Endothelial cell (in vitro differentiated cells): Measurements from ENCODE around the gene GTPBP8. TPM values are rescaled to one million over a fixed set of nuclear protein-coding genes. Genes with fewer than 3 reads are reported as not detected.
A peak's percentile ranks its signal among the peaks of the same experiment; 100 is the strongest.

Experiments used
- DNase-seq: peaks from one replicate; pipeline ENCODE4 v3.0.0; 2021; ENCODE audit warnings: low spot score
- H3K27ac Mint-ChIP-seq: one replicate; pipeline ENCODE4 v1.8.0; 2021; ENCODE audit warnings: mixed read lengths, inconsistent platforms; ENCODE audit not compliant: unreplicated experiment
- H3K27me3 Mint-ChIP-seq: one replicate; pipeline ENCODE4 v1.8.0; 2021; ENCODE audit warnings: mild to moderate bottlenecking, moderate library complexity, mixed read lengths, inconsistent platforms; ENCODE audit not compliant: unreplicated experiment
- H3K36me3 Mint-ChIP-seq: one replicate; pipeline ENCODE4 v1.8.0; 2021; ENCODE audit warnings: mild to moderate bottlenecking, low read depth, mixed read lengths, inconsistent platforms; ENCODE audit not compliant: unreplicated experiment
- H3K4me1 Mint-ChIP-seq: one replicate; pipeline ENCODE4 v1.8.0; 2021; ENCODE audit warnings: mild to moderate bottlenecking, mixed read lengths, inconsistent platforms; ENCODE audit not compliant: unreplicated experiment
- H3K4me3 Mint-ChIP-seq: one replicate; pipeline ENCODE4 v1.8.0; 2021; ENCODE audit warnings: mild to moderate bottlenecking, mixed read lengths, inconsistent platforms; ENCODE audit not compliant: unreplicated experiment
- H3K9me3 Mint-ChIP-seq: one replicate; pipeline ENCODE4 v1.8.0; 2021; ENCODE audit warnings: mixed read lengths, inconsistent platforms; ENCODE audit not compliant: unreplicated experiment
- total RNA-seq: library from RNA; stranded (reverse); fragmentation: NEBNext Ultra II Directional; extraction: Animal tissue kit (Norgen Biotek cat#: 25700); gene quantifications from one replicate; pipeline ENCODE4 v1.2.1, GENCODE V29; 2021; ENCODE audit not compliant: unreplicated experiment
- TF ChIP-seq, protein P1 (sequence below): fragments of 200-600 bp; sonication (generic); IDR thresholded peaks from one replicate; pipeline ENCODE4 v1.5.0; 2021; ENCODE audit warnings: antibody characterized with exemption; ENCODE audit not compliant: unreplicated experiment

The GTPBP8 gene
- total RNA-seq, 1 donor from 2014 or later, result 19.4 TPM

DNA sequence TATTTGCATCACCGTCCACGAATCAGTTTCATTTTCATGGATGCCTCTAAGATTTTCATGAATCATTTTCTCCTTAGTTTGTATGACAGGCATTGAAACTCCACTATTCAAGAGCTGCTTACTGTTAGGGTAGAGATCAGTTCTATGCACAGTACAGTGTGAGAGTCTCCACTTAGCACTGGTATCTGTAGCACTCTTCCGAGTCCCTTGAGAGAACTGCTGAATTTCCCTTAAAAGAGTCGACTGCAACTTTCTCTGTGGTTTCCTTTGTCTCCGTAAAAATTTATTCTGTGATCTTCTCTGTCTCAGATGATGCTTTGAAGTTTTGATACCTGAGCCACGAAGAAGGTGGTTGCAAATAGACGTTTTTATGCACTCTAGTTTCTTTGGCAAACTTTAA is 14.8 kb downstream of the GTPBP8 start:
- DNase-seq, result no peak
- H3K4me3 Mint-ChIP-seq, result no peak overlapping the region
- H3K36me3 Mint-ChIP-seq, result peaks cover 15% of the 10 kb centered on the region
- TF ChIP-seq, protein P1, sequence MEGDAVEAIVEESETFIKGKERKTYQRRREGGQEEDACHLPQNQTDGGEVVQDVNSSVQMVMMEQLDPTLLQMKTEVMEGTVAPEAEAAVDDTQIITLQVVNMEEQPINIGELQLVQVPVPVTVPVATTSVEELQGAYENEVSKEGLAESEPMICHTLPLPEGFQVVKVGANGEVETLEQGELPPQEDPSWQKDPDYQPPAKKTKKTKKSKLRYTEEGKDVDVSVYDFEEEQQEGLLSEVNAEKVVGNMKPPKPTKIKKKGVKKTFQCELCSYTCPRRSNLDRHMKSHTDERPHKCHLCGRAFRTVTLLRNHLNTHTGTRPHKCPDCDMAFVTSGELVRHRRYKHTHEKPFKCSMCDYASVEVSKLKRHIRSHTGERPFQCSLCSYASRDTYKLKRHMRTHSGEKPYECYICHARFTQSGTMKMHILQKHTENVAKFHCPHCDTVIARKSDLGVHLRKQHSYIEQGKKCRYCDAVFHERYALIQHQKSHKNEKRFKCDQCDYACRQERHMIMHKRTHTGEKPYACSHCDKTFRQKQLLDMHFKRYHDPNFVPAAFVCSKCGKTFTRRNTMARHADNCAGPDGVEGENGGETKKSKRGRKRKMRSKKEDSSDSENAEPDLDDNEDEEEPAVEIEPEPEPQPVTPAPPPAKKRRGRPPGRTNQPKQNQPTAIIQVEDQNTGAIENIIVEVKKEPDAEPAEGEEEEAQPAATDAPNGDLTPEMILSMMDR, result no peak
- H3K27ac Mint-ChIP-seq, result no peak overlapping the region
- H3K9me3 Mint-ChIP-seq, result no peaks in the 10 kb centered on the region
- H3K4me1 Mint-ChIP-seq, result no peaks in the 10 kb centered on the region
- no peaks in the 10 kb centered on the region for H3K27me3 Mint-ChIP-seq

DNA sequence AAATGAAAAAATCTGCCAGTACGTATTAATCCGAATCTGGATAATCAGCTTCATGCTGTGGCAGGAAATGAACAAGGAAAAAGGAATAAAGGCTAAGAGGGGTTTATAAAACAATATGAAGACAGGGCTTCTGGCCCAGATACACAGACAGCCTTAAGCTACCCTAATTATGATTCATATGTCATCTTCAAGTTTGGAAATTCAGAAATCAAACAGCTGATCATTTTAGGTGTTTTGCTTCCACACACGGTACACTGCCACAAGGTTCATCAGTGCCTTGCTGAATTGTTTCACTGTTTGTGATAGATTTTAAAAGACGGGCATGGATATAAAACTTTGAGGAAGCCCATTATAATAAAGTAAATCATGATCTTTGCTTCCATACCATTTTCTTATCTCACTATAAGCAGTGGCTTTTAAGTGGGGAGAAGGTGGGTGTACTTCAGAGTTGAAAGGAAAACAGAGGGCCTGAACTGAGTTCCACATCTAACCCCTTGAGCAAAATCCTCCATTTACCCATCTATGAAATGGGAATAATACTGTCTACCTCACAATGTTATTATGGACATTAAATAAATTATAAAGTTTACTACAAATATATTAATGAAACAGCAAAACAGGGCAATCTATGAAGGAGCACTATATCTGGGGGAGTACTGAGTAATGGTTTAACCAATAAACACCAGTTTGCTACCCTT is 15.7 kb downstream of the GTPBP8 start:
- TF ChIP-seq, protein P1, result no peak
- Mint-ChIP-seq H3K27me3 (no peaks in the 10 kb centered on the region), H3K4me3 (no peak overlapping the region), H3K27ac (no peak overlapping the region), H3K4me1 (no peaks in the 10 kb centered on the region), H3K36me3 (peaks cover 15% of the 10 kb centered on the region), H3K9me3 (no peaks in the 10 kb centered on the region)
- DNase-seq, result no peak

DNA sequence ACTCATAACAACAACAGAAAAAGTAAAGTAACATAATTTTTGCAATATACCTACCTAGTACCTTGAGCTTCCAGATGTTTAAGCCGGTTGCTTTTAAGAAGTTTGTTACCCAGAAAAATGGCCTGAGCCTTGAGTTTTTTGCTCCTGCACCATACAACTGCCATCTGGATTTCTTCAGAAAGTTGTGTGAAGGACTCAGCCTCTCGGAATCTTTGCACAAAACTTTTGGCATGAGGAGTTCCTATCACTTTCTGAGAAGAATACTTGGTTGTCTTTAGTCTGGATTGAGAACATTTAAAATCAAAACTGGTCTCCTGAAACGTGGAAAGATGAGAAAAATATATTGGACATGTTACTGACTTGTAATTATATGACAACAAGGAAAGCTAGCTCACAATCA is 17.3 kb downstream of the GTPBP8 start:
- Mint-ChIP-seq H3K27ac (no peak overlapping the region), H3K9me3 (no peaks in the 10 kb centered on the region), H3K4me3 (no peak overlapping the region), H3K4me1 (no peaks in the 10 kb centered on the region), H3K36me3 (peaks cover 12% of the 10 kb centered on the region), H3K27me3 (peaks cover 2% of the 10 kb centered on the region)
- TF ChIP-seq, protein P1, result no peak
- DNase-seq, result no peak

DNA sequence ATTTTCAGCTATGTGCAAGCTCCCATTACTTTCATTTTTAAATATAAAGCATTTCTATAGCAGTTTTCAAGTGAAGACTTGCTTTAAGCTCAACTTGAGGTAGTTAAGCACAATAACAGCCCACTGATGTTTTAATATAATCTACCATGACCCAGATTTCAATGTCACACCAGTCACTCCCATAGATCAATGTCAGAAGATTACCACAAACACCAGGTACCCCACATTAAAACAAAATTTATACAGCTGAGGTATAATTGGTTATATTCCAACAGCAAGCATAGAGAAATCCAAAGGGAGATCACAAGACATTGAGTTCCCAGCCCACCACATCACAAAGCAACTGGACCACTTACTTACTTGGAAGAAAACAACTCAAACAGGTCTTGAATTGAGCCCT is 22.8 kb downstream of the GTPBP8 start:
- peaks cover 8% of the 10 kb centered on the region for H3K4me1 Mint-ChIP-seq
- no peak for DNase-seq
- no peak overlapping the region for H3K4me3 Mint-ChIP-seq
- TF ChIP-seq, protein P1, result no peak
- H3K27me3 Mint-ChIP-seq, result peaks cover 6% of the 10 kb centered on the region
- H3K27ac Mint-ChIP-seq, result peak overlapping the region; percentile 48
- H3K36me3 Mint-ChIP-seq, result peaks cover 20% of the 10 kb centered on the region
- no peaks in the 10 kb centered on the region for H3K9me3 Mint-ChIP-seq

DNA sequence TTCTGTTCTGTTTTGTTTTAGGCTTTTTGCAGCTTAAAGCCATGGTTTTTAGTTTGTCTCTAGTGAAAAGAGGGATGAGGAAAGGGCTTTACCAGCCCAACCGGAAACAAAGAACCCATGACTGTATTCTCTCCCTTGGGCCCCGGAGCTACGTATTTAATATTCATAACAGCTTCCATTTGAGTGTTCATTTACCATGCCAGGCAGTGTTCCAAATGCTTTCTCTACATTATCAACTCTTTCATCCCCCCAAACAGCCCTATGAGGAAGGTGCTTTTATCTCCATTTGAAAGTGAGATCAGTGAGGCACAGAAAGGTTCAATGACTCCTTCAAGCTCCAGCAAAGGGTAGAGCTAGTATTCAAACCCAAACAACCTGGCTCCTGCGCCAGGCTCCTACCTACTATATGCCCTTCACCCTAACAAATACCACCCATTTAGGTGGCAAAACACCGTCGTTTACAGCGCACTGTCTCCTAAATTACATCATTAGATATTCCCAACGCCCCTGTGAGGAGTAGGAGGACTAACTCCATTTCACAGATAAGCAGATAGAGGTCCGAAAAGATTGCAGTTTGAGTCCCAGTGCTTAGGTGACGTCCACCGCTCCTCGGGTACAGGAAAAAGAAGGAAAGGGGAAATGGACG is 27.9 kb downstream of the GTPBP8 start:
- peak overlapping the region; percentile 93 for H3K4me3 Mint-ChIP-seq
- TF ChIP-seq, protein P1, result no peak
- DNase-seq, result no peak
- H3K9me3 Mint-ChIP-seq, result no peaks in the 10 kb centered on the region
- peaks cover 27% of the 10 kb centered on the region for H3K4me1 Mint-ChIP-seq
- H3K27me3 Mint-ChIP-seq, result peaks cover 12% of the 10 kb centered on the region
- H3K27ac Mint-ChIP-seq, result peak overlapping the region; percentile 93
- H3K36me3 Mint-ChIP-seq, result peaks cover 12% of the 10 kb centered on the region
